ENCODE results near the gene COX5B. TPM values are rescaled to one million over a fixed set of nuclear protein-coding genes. Genes with fewer than 3 reads are reported as not detected.

The COX5B gene
- total RNA-seq, 1 experiment from 2014 or later, result 310 TPM

- no peaks in the 10 kb centered on the region for H3K79me2 ChIP-seq (ENCODE audit: low read depth)
- no peaks in the 10 kb centered on the region for H4K20me1 ChIP-seq (ENCODE audit: insufficient read depth)
- peaks cover 17% of the 10 kb centered on the region for H3K9me3 ChIP-seq (ENCODE audit: insufficient read depth, low read depth)
- H3K4me2 ChIP-seq, result peak overlapping the region; percentile 44
- intact Hi-C loops (cut with micrococcal nuclease; ENCODE audit: unreplicated experiment), result loop anchor here (1.0 to 5.0 kb wide), 3 partner anchors 33 to 106 kb away; partner anchors contain the start of genes ACTR1B and COX5B
- H3F3A ChIP-seq (ENCODE audit: insufficient read depth, low read depth), result peaks cover 9% of the 10 kb centered on the region; the same call in 1 of the 2 replicates
- no peaks in the 10 kb centered on the region for H3K27me3 ChIP-seq (ENCODE audit: insufficient read depth, low read depth)
- H2AFZ ChIP-seq, result no peak overlapping the region
- no peak for TF ChIP-seq EZH2 (IDR thresholded peaks at IDR 0.05; ENCODE audit: low read depth)
- TF ChIP-seq, protein P1, sequence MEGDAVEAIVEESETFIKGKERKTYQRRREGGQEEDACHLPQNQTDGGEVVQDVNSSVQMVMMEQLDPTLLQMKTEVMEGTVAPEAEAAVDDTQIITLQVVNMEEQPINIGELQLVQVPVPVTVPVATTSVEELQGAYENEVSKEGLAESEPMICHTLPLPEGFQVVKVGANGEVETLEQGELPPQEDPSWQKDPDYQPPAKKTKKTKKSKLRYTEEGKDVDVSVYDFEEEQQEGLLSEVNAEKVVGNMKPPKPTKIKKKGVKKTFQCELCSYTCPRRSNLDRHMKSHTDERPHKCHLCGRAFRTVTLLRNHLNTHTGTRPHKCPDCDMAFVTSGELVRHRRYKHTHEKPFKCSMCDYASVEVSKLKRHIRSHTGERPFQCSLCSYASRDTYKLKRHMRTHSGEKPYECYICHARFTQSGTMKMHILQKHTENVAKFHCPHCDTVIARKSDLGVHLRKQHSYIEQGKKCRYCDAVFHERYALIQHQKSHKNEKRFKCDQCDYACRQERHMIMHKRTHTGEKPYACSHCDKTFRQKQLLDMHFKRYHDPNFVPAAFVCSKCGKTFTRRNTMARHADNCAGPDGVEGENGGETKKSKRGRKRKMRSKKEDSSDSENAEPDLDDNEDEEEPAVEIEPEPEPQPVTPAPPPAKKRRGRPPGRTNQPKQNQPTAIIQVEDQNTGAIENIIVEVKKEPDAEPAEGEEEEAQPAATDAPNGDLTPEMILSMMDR (conservative IDR thresholded peaks at IDR 0.05), result peak; percentile 99
- H3K4me1 ChIP-seq (replicated peaks; ENCODE audit: insufficient read depth), result no peaks in the 10 kb centered on the region
- H3K27ac ChIP-seq, result no peak overlapping the region
- ChIA-PET CTCF (interaction anchor here (0.5 to 1.4 kb wide), 9 partner anchors 26 to 687 kb away, joined by 3 to 10 read pairs (median 3); no protein-coding TSS in a partner anchor), POLR2A (ENCODE audit: unreplicated experiment) (no interaction called here)
- no peaks in the 10 kb centered on the region for H3K9me2 ChIP-seq (ENCODE audit: insufficient read depth)
- H3K4me3 ChIP-seq, result peak overlapping the region; percentile 1; the same call in 1 of the 2 replicates
- BruUV-seq (replicated peaks), result no TSS peak
- DNase-seq, result peak; percentile 70 to 88
- H3K36me3 ChIP-seq (ENCODE audit: low read depth), result no peaks in the 10 kb centered on the region
Observed at GRCh38 chr2:97697252-97698235, 51.7 kb downstream of the COX5B start.

Other genes with a start within 250 kb of the COX5B start
- gene ANKRD36B, start 56.2 kb upstream of the COX5B start, total RNA-seq (2021), result 26.2 and 34.0 TPM in 2 replicates
- 49.9 and 83.5 TPM in 2 replicates for gene ACTR1B, start 18.0 kb downstream of the COX5B start, total RNA-seq (2021)
- gene C2orf92, start 23.7 kb downstream of the COX5B start, total RNA-seq (2021), result 11.2 and 14.0 TPM in 2 replicates
- not detected in 2 replicates for gene ZAP70, start 67.5 kb downstream of the COX5B start, total RNA-seq (2021)